Stimulated activated CD8-positive, alpha-beta memory T cell treated with anti-CD3 and anti-CD28 coated beads, Interleukin-15, amount 100 ng/mL, for 24 hours (primary cell): ENCODE measurements around the gene FGD4.

Source experiments
- DNase-seq: peaks from one replicate; pipeline ENCODE4 v3.0.0-alpha.2; 2020; ENCODE audit warnings: low read depth

FGD4 gene

GRCh38 chr12:32399370-32400113 is at the start of gene FGD4:
TSS of gene FGD4 (plus strand) at chr12:32399558.
- DNase-seq = peak; percentile 19

DNA sequence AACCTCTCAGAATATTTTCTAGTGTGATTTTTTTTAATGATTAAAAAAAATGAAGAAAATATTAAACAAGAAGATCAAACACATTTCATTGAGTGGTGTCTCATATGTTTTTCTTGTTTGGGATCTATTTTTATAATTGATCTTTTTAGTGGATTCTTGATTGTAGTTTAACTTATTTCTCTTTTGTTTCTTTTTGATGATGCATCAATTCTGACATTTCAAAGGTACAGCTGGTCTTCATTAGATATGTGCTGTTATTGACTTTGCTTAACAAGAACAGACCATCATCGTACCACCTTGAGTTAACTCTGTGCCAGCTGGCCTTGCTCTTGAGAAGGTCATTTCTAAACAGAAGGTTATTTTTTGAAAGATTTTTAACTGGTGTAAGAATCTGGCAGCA is 45.8 kb upstream of the FGD4 start:
- DNase-seq = no peak

- no peak for DNase-seq
Measured at GRCh38 chr12:32357601-32358249, 41.6 kb upstream of the FGD4 start.

GRCh38 chr12:32360956-32361355 is 38.4 kb upstream of the FGD4 start:
- no peak for DNase-seq

- DNase-seq = no peak
Measured at GRCh38 chr12:32362892-32363291, 36.5 kb upstream of the FGD4 start.

DNA sequence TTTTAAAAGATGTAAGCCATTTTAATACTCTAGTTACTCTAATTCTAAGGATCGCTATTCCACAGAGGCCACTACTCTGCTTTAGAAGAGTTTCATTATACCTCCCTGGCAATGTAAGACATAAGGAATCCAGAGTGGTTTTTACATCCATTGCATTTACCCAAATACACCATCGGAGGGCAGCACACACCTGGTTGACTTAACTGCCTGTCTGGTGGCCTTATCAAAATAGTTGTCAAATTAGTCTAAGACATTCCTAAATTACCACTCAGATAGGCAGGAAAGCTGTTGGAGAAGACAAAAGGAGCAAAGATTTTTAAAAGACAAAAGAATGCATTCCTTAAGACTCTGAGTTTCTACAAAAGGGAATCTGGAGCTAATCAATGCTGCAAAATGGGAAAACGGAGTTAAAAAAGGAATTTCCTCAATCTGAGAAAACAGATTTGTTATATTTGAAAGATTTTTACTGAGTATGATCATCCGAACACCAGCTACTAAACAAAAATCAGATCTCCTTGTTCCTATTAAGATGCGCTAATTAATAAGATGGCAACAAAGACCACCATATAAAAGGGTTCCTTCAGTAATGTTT is 33.8 kb upstream of the FGD4 start:
- no peak for DNase-seq

DNA sequence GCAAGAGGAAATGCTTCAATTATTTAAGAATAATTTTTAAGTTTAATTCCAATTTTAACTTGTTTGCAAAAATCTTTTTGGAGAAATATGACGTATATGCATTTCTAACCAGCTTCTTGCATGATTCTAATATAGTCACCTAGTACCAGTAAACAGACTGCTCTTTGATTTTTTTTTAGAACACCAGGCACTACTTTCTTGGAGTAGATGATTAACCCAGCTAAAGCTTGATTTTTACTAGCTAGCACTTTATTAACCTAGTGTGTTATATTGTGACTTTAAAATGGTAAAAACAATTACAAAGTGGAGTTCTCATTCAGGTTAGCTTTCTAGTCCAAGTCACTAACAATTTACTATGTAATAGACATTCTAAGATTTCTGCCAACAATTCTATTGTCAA is 32.6 kb upstream of the FGD4 start:
- no peak for DNase-seq

GRCh38 chr12:32367381-32367780 is 32.0 kb upstream of the FGD4 start:
- DNase-seq = no peak

- DNase-seq = no peak
Measured at GRCh38 chr12:32369202-32369601, 30.2 kb upstream of the FGD4 start.

- no peak for DNase-seq
Measured at GRCh38 chr12:32377344-32378055, 21.9 kb upstream of the FGD4 start.

DNA sequence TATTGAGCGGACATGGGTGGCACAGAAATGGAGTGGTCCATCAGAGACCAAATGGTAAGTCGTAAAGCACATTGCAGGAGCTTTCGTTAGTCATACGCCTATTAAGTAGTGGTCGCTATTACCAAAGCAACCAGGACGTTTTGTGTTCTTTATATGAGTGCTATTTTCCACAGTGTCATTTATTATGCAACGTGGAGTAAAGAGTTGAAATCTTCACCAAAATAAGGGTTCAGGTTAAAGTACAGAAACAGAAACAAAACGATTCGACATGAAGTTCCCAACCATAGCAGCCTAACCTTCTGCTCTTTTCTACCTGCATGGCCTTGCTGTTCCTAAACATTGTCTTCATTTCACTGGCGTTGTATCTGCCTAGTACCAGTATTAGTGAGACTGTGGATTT is 20.1 kb upstream of the FGD4 start:
- DNase-seq = no peak

DNA sequence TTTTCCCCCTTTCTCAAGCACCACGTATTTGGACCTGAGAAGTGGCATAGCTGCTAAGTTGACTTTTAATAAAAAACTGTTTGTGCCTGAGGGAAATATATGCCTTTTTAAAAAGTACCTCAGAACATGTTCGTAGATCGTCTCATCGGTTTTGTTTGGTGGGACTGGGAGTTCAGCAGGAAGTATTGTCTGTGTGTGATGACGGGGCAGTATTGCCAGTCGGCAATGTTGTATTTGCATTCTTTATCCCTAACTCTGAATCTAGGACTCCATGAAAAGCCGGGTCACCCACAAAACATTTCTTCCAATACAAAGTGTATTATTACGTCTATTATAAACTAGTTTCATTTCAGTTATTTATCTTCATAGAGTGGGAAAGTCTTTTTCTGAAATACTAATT is 19.7 kb upstream of the FGD4 start:
- no peak for DNase-seq

DNA sequence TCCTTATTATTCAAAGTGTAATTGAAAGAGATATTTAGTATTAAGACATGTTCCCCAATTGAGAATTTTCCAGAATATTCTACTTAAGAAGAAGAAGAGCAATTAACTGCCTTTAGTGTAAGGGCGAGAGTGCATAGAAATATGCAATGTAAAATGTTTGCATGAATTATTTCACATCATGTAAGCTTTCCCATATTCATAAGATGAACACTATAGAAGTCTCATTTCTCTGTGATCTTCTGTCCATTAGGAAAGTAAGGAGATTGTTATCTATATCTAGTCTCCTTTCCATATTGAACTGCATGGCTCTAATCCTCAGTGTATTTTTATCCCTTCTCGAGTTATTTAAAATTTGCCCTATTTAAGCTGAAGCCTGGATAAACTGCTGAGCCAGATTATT is 17.1 kb upstream of the FGD4 start:
- DNase-seq = no peak

- no peak for DNase-seq
Measured at GRCh38 chr12:32390572-32391219, 8.7 kb upstream of the FGD4 start.

GRCh38 chr12:32395026-32395425 is 4.3 kb upstream of the FGD4 start:
- DNase-seq = no peak

- no peak for DNase-seq
Measured at GRCh38 chr12:32397696-32398095, 1.7 kb upstream of the FGD4 start.

DNA sequence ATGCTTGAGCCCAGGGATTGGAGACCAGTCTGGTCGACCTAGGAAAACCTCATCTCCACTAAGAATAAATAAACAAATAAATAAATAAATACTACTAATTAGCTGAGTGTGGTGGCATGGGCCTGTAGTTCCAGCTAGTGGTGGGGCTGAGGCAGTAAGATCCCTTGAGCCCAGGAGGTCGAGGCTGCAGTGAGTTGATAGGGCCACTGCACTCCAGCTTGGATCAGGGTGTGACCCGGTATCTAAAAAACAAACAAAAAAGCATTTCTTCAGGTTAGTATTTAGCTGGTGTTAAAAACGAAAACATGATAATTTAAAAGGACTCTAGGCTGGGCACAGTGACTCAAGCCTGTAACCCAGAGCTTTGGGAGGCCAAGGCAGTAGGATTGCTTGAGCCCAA is 1.2 kb upstream of the FGD4 start:
- no peak for DNase-seq

DNA sequence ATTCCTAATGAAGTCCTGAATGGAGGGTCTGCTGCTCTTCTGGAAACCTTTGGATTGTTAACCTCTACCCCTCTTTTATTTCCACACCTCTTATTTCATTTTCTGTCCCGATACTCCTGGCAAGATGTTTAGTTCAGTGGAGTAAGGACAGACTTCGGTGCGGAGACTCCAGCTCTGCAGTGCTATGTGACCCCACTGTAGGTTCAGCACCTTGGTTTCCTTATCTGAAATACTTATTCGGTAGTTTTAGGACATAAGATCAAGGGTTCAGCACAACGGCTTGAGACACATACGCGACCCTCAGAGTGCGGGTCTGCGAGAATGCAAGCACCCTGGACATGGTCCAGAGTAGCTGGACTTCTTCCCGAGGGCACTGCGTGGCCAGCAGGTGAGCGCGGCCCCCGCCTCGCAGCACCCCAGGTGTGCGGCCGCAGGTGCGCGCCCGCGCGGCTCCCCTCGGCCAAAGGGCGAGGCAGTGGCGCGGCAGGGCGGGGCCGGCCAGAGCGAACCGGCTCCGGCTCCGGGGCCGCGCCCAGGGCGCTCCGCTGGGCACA is 465 bp upstream of the FGD4 start:
- no peak for DNase-seq

DNA sequence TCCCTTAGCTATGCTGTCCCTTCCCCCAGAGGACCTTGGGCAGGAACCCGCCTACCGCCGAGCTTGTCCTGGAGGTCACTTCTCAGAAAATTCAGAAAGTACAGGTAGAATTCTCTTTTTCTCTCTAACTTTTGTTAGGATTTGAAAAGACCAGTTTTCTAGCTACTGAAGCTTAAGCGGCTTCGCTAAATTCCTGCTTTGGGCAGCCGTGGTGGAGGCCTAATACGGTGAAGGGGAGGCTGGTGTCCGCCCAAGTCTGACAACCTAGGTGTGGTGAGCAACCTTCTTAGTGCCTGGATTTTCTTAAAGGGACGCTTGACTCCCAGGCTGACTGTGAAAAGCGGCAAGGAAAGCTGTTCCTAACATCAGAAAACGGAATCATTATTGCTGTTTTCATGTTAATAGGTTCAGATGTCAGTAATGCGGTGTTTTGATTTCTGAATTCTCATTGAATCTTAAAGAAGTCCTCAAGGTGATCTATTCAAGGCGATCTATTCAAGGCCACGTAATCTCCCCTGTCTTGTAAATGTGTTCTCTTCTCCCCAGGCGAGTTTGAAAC is 835 bp downstream of the FGD4 start:
- DNase-seq = no peak

GRCh38 chr12:32400866-32401265 is 1.5 kb downstream of the FGD4 start:
- no peak for DNase-seq

GRCh38 chr12:32402170-32402569 is 2.8 kb downstream of the FGD4 start:
- no peak for DNase-seq

- DNase-seq = no peak
Measured at GRCh38 chr12:32402946-32403345, 3.6 kb downstream of the FGD4 start.
